Activated T-cell treated with anti-CD3 and anti-CD28 coated beads, Interleukin-2, amount 50 U/mL, for 24 hours (primary cell): ENCODE measurements around the gene AIF1.

Experiments
- DNase-seq: peaks from one replicate; pipeline ENCODE4 v3.0.0-alpha.2; 2020
- H3K27ac Mint-ChIP-seq: 2 replicates; pipeline ENCODE4 v1.8.0; 2020; ENCODE audit warnings: mild to moderate bottlenecking, mixed read lengths
- H3K27me3 Mint-ChIP-seq: 2 replicates; pipeline ENCODE4 v1.8.0; 2020; ENCODE audit warnings: mixed read lengths
- H3K36me3 Mint-ChIP-seq: 2 replicates; pipeline ENCODE4 v1.8.0; 2020; ENCODE audit warnings: low read depth, mixed read lengths
- H3K4me1 Mint-ChIP-seq: 2 replicates; pipeline ENCODE4 v1.8.0; 2020; ENCODE audit warnings: low read depth, mixed read lengths
- H3K4me3 Mint-ChIP-seq: 2 replicates; pipeline ENCODE4 v1.8.0; 2020; ENCODE audit warnings: mild to moderate bottlenecking, moderate library complexity, mixed read lengths
- H3K9me3 Mint-ChIP-seq: 2 replicates; pipeline ENCODE4 v1.8.0; 2020; ENCODE audit warnings: mixed read lengths

Gene AIF1

DNA sequence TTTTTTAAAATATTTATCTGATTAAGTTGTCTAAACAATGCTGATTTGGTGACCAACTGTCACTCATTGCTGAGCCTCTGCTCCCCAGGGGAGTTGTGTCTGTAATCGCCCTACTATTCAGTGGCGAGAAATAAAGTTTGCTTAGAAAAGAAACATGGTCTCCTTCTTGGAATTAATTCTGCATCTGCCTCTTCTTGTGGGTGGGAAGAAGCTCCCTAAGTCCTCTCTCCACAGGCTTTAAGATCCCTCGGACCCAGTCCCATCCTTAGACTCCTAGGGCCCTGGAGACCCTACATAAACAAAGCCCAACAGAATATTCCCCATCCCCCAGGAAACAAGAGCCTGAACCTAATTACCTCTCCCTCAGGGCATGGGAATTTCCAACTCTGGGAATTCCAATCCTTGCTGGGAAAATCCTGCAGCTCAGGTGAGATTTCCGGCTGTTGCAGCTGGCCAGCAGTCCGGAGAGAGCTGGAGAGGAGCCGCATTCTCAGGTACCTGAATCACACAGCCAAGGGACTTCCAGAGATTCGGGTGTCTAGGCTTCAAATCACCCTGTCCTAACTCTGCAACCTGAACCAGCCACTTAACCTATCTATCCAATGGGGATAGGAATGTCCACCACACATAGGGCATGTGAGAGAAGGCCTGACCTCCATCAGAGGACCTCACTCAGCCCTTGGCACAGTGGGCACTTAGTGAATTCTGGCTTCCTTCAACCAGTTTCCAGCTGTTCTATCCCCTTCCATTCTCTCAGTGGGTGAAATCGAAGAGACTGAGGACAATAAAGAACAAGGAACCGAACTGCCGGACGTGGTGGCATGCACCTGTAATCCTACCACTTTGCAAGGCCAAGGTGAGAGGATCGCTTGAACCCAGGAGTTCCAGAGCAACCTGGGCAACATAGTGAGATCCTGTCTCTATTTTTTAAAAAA is 36.6 kb upstream of the AIF1 start:
- no peaks in the 10 kb centered on the region for H3K27me3 Mint-ChIP-seq
- peaks cover 80% of the 10 kb centered on the region for H3K4me1 Mint-ChIP-seq
- peak overlapping the region; percentile 91 for H3K27ac Mint-ChIP-seq
- peak overlapping the region; percentile 97 for H3K4me3 Mint-ChIP-seq
- no peaks in the 10 kb centered on the region for H3K9me3 Mint-ChIP-seq
- H3K36me3 Mint-ChIP-seq = peaks cover 80% of the 10 kb centered on the region
- no peak for DNase-seq

- Mint-ChIP-seq H3K4me3 (peak overlapping the region; percentile 97), H3K4me1 (peaks cover 80% of the 10 kb centered on the region), H3K9me3 (no peaks in the 10 kb centered on the region), H3K27me3 (no peaks in the 10 kb centered on the region), H3K27ac (peak overlapping the region; percentile 91), H3K36me3 (peaks cover 75% of the 10 kb centered on the region)
- peak; percentile 57 for DNase-seq
Observed at GRCh38 chr6:31579119-31579505, 35.9 kb upstream of the AIF1 start.

- Mint-ChIP-seq H3K4me3 (peak overlapping the region; percentile 97), H3K27me3 (no peaks in the 10 kb centered on the region), H3K36me3 (peaks cover 69% of the 10 kb centered on the region), H3K27ac (peak overlapping the region; percentile 91), H3K4me1 (peaks cover 75% of the 10 kb centered on the region), H3K9me3 (no peaks in the 10 kb centered on the region)
- DNase-seq = peak; percentile 67
Observed at GRCh38 chr6:31579546-31580437, 35.2 kb upstream of the AIF1 start.

DNA sequence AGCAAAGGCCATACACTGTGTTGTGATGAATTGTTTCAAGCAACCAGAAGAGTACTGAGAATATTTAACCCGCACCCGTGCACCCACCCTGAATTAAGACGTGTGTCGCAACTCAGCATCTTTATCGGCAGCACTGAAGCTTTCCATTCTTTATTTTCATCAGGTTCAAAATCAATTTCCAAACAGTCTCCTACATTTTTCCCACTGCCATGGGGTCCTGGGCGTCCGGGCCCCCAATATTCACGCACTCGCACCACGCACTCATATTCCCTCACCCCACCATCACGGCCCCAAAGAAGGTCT is 34.6 kb upstream of the AIF1 start:
- H3K27ac Mint-ChIP-seq = peak overlapping the region; percentile 91
- DNase-seq = no peak
- no peaks in the 10 kb centered on the region for H3K27me3 Mint-ChIP-seq
- H3K36me3 Mint-ChIP-seq = peaks cover 64% of the 10 kb centered on the region
- peaks cover 75% of the 10 kb centered on the region for H3K4me1 Mint-ChIP-seq
- peak overlapping the region; percentile 97 for H3K4me3 Mint-ChIP-seq
- no peaks in the 10 kb centered on the region for H3K9me3 Mint-ChIP-seq

DNA sequence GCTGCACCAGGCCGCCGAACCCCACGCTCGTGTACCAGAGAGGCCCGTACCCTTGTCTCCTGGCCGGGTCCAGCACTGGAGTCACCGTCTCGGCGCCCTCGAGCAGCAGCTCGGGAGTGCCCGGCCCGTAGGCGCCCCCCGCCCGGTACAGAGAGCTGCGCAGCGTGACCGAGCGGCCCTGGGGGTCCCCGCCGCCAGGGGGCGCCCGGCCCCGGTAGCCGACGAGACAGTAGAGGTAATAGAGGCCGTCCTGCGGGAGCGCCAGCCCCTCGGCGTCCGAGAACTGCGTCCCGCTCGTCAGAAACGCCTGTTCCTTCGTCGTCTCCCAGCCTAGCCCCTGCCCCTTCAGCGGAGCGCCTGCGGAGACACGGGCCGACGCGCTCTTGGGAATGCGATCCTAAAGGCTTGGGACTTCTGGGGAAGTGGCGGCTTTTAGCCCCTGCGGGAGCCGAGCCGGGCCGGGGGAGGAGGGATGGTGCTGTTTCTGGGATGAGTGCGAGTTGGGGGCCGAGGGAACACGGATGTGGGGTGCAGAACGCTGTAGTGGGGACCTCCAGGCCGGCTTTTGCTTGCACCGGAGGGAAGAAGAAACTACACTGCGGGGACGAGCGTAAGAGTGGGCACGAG is 34.1 kb upstream of the AIF1 start:
- no peaks in the 10 kb centered on the region for H3K9me3 Mint-ChIP-seq
- H3K4me3 Mint-ChIP-seq = peak overlapping the region; percentile 97
- peak; percentile 94 for DNase-seq
- H3K27ac Mint-ChIP-seq = peak overlapping the region; percentile 91
- H3K36me3 Mint-ChIP-seq = peaks cover 59% of the 10 kb centered on the region
- no peaks in the 10 kb centered on the region for H3K27me3 Mint-ChIP-seq
- H3K4me1 Mint-ChIP-seq = peaks cover 75% of the 10 kb centered on the region

DNA sequence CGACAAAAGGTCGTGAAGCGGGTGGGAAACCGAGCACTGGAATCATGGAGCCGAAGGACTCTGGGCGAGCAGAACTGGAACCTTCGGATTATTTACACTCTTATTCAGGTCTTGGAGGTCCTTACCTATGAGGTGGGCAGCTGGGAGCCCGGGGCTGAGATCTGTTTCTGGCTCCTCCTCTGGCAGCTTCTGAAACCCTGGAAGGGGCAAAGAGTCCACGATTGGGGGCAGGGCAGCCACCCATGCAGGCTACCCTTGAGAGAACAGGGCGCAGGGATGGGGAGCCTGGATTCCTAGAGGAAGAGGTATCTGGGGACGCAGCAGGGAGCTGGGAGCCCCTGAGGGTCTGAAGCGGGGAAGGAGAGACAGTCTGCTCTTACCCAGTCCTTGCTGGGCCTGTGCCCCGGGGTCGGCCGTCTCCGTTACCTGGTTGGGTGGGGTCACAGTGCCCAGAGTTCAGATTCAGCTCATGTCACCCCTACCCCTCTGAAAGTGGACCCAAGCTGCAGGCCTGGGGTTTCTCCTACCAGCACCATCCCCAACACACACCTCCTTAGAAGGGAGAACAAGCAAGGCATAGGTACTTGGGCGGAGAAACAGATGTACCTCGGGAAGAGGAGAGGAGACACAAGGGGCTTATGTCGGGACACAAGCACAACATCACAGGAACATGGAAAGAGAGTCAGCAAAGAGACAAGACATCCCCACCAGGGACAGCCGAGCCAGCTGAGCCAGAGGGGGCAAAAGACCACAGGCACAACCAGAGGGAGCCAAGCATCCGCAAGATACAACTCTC is 33.4 kb upstream of the AIF1 start:
- Mint-ChIP-seq H3K36me3 (peaks cover 52% of the 10 kb centered on the region), H3K9me3 (no peaks in the 10 kb centered on the region), H3K27ac (peak overlapping the region; percentile 91), H3K4me1 (peaks cover 78% of the 10 kb centered on the region), H3K27me3 (no peaks in the 10 kb centered on the region), H3K4me3 (peak overlapping the region; percentile 97)
- DNase-seq = peak; percentile 65

DNA sequence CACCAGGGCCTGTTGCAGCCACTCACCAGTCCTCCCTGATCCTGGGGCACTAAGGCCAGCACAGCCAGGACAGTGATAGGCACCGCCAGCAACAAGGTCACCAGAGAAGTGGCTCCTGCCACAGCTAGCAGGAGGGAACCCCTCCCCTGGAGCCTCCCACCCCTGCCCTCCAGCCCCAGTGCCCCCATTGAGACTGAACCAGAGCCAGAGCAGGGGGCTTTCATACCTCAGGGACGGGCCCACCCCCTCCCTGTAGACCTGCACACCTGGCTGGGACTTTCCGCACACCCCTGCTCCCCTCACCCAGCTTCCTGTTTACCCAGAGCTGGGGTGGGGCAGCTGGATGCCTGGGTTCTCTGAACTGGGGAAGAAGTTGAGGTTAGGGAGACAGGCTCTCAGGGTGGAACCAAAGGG is 32.8 kb upstream of the AIF1 start, which contains the start of gene LTB:
Gene LTB (minus strand): TSS at position 195 of the 414 bp plus-strand sequence. CDS start 7 bp downstream, at position 188.
- DNase-seq = peak; percentile 73

DNA sequence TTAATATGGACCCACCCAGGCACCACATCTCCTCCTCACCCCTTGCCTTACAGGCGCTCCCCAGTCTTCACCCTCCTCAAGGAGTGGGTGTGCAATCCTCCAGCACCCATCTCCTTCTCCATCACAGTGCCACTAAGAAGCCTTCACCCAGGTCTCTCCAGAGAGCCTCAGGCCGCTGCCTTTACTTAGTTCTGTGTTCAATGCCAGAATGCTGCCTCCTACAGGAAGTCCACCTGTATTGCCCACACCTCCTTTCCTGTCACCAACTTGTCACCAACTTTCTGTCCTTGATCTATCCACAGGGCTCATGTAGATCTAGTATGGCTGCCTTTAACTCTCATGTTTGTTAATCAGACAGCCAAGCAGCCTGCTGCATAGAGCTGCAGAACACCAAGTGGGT is 29.5 kb upstream of the AIF1 start:
- no peak for DNase-seq
- Mint-ChIP-seq H3K27me3 (no peaks in the 10 kb centered on the region), H3K4me3 (peak overlapping the region; percentile 4), H3K9me3 (no peaks in the 10 kb centered on the region), H3K4me1 (peaks cover 76% of the 10 kb centered on the region), H3K27ac (peak overlapping the region; percentile 94), H3K36me3 (peaks cover 18% of the 10 kb centered on the region)

More for the DNA sequence above, 32.8 kb upstream of the AIF1 start, which contains the start of gene LTB:
- peaks cover 46% of the 10 kb centered on the region for H3K36me3 Mint-ChIP-seq
- no peaks in the 10 kb centered on the region for H3K9me3 Mint-ChIP-seq
- H3K4me1 Mint-ChIP-seq = peaks cover 78% of the 10 kb centered on the region
- H3K27ac Mint-ChIP-seq = peak within 1 kb of the TSS; percentile 91
- H3K27me3 Mint-ChIP-seq = no peaks in the 10 kb centered on the region
- H3K4me3 Mint-ChIP-seq = peak within 1 kb of the TSS; percentile 97

GRCh38 chr6:31586008-31586407 is 29.0 kb upstream of the AIF1 start, which contains the start of gene LST1:
LST1 (plus strand) TSS chr6:31586277; CDS start chr6:31587300, 1,023 bp downstream.
- Mint-ChIP-seq H3K27ac (peak within 1 kb of the TSS; percentile 94), H3K4me3 (peak within 1 kb of the TSS; percentile 71), H3K36me3 (peaks cover 15% of the 10 kb centered on the region), H3K27me3 (no peaks in the 10 kb centered on the region), H3K4me1 (peaks cover 77% of the 10 kb centered on the region), H3K9me3 (no peaks in the 10 kb centered on the region)
- DNase-seq = no peak

- Mint-ChIP-seq H3K4me1 (peaks cover 76% of the 10 kb centered on the region), H3K4me3 (peak overlapping the region; percentile 71), H3K36me3 (peaks cover 7% of the 10 kb centered on the region), H3K27me3 (no peaks in the 10 kb centered on the region), H3K27ac (peak overlapping the region; percentile 94), H3K9me3 (no peaks in the 10 kb centered on the region)
- no peak for DNase-seq
Observed at GRCh38 chr6:31586599-31587281, 28.3 kb upstream of the AIF1 start.

DNA sequence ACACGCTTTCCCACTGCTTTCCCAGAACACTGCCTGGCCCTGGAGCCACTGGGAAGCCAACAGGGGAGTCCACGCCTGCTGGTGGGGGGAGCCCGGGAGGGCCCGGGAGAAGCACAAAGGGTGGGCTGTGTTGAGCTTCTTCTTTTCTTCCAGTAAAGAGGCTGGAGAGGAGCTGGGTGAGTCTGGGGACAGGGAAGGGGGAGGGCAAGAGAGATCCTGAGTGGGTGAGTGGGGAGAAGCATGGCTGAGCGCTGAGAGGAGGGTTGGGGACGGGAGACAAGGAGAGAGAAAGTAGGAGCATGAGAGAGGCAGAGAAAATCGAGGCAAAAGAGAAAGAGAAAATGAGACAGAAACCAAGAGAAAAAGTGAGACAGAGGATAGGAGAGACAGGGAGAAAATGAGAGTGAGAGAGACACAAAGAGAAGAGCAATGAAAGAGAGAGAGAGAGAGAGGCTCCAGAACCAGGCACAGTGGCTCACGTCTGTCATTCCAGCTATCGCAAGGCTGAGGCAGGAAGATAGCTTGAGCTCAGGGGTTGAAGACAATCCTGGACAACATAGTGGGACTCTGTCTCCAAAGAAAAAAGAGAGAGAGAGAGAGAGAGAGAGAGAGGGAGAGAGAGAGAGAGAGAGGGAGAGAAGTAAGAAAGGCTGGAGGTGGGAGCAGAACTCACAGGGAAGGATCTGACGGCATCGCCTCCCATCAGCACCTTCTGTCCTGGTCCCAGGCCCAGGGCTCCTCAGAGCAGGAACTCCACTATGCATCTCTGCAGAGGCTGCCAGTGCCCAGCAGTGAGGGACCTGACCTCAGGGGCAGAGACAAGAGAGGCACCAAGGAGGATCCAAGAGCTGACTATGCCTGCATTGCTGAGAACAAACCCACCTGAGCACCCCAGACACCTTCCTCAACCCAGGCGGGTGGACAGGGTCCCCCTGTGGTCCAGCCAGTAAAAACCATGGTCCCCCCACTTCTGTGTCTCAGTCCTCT is 26.9 kb upstream of the AIF1 start:
- Mint-ChIP-seq H3K27me3 (no peaks in the 10 kb centered on the region), H3K4me1 (peaks cover 74% of the 10 kb centered on the region), H3K9me3 (no peaks in the 10 kb centered on the region), H3K4me3 (peak overlapping the region; percentile 74), H3K36me3 (peaks cover 2% of the 10 kb centered on the region), H3K27ac (peak overlapping the region; percentile 94)
- peak; percentile 60 for DNase-seq

DNA sequence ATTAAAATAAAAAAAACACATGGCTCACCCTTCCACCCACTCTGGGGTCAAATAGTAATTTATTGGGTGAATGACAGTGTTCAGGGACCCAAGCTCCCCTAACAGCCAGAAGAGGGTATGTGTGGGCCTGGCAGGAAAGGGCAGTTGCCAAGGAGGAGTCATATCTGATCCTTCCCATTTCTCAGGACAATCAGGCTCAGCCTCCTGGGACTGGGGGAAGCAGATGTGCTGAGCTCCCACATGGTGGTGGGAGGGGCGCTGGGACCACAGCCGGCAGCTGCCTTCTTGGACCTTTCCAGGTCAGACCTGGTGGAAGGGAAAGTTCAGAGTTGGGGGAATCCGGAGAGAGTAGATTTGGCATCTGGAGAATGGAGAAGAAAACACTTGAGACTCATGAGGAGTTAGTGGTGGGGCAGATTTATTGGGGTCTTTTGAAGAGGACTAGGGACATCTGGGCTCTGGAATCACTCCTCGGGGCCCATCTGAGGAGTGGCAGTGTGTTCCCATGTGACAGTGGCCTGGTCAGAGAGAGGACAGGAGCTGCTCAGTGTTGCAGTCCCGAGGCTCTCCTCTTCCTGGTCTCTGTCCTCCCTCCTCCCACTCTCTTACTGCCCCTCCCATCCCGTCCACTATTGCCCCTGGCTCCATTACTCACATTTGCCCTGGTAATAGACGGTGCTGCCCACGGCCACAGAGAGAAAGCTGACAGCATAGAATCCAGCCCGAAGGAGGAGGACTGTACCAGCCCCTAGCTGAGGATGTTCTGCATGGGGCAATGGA is 26.0 kb upstream of the AIF1 start:
- no peak for DNase-seq
- Mint-ChIP-seq H3K27ac (peak overlapping the region; percentile 68), H3K27me3 (no peaks in the 10 kb centered on the region), H3K9me3 (no peaks in the 10 kb centered on the region), H3K4me3 (peak overlapping the region; percentile 18), H3K36me3 (no peaks in the 10 kb centered on the region), H3K4me1 (peaks cover 73% of the 10 kb centered on the region)
